ENCODE results near the gene PM20D2.

GRCh38 chr6:89194559-89194958, 48.7 kb downstream of the PM20D2 start:
- no peak for TF ChIP-seq CTCF (IDR thresholded peaks at IDR 0.05; ENCODE audit: insufficient read depth, low read length, poor library complexity, severe bottlenecking)
- no peak for TF ChIP-seq EZH2phosphoT487 (conservative IDR thresholded peaks at IDR 0.05; ENCODE audit: low read length)
